Transverse colon (tissue), 4 donors: ENCODE results near the gene CD74. TPM values are rescaled to one million over a fixed set of nuclear protein-coding genes. Genes with fewer than 3 reads are reported as not detected.

Experiments
- DNase-seq: peaks from one replicate; pipeline ENCODE4 v3.0.0-alpha.2; 2019
- H3K27ac ChIP-seq, 4 donors: fragments of 200-600 bp; sonication (generic); 2 replicates each; pipeline ENCODE4 v1.5.1; 2016 to 2018; ENCODE audit warnings: inconsistent platforms in 4 of 4
- H3K27me3 ChIP-seq: fragments of 200-600 bp; sonication (generic); 2 replicates; pipeline ENCODE4 v1.5.1; 2017; ENCODE audit warnings: inconsistent platforms
- H3K36me3 ChIP-seq, 4 donors: fragments of 200-600 bp; sonication (generic); 2 replicates each; pipeline ENCODE4 v1.5.1; 2017 to 2019; ENCODE audit warnings: inconsistent platforms in 4 of 4
- H3K4me1 ChIP-seq, 4 donors: fragments of 200-600 bp; sonication (generic); 2 replicates each; pipeline ENCODE4 v1.5.1; 2017 to 2020; ENCODE audit warnings: inconsistent platforms in 4 of 4
- H3K4me3 ChIP-seq, 4 donors: fragments of 200-600 bp; sonication (generic); 1 replicate in 1 of 4; 2 replicates in 3 of 4; pipeline versions ENCODE4 v1.5.1 to v1.6.1; 2017 to 2019; ENCODE audit warnings: inconsistent platforms in 4 of 4
- H3K9me3 ChIP-seq, 2 donors: fragments of 200-600 bp; sonication (generic); 2 replicates each; pipeline ENCODE4 v1.5.1; 2017 to 2019; ENCODE audit warnings: inconsistent platforms in 2 of 2
- EP300 ChIP-seq: sonication (generic); formaldehyde crosslinking; IDR thresholded peaks from one replicate; pipeline ENCODE4 v1.6.1; 2017; ENCODE audit warnings: antibody characterized with exemption, low read depth
- POLR2A ChIP-seq: fragments of 450-650 bp; IDR thresholded peaks from one replicate; pipeline ENCODE4 v1.6.1; 2016; ENCODE audit warnings: antibody characterized with exemption, mild to moderate bottlenecking, moderate library complexity
- POLR2AphosphoS5 ChIP-seq, 3 donors: sonication (generic); formaldehyde crosslinking; IDR thresholded peaks; one replicate each; pipeline ENCODE4 v1.6.1; 2016; ENCODE audit warnings: antibody characterized with exemption in 3 of 3
- WGBS, 2 donors: methylation state at CpG; one replicate each; pipeline ENCODE4 v1.1.5; 2018; ENCODE audit warnings: low coverage in 1 of 2; 5-methylcytosine and 5-hydroxymethylcytosine counted together
- in situ Hi-C, 4 donors: fragments of 200-750 bp; cut with MboI; loops; one replicate each; pipeline versions ENCODE4 v1.15.0 to v1.15.1; 2017; ENCODE audit warnings: low sequenced_read_pairs in 3 of 4, low pct_ligation_motif_present in 1 of 4, low pct_unique_long_range_greater_than_20kb in 1 of 4
- intact Hi-C: fragments of 100-400 bp; cut with DNase I; formaldehyde crosslinking; loops from one replicate; pipeline ENCODE4 v1.15.1; 2023; ENCODE audit warnings: low total_unique reads
- total RNA-seq, 4 donors: library from RNA; depleted of rRNA; stranded (reverse); fragments of >200 nt; gene quantifications; one replicate each; pipeline ENCODE4 v1.1.0, GENCODE V29; 2016
- TF ChIP-seq, protein P1 (sequence below), 5 experiments: fragments of 200-600 bp in 3 of 5; fragments of 450-650 bp in 2 of 5; sonication (generic) in 3 of 5; IDR thresholded peaks; 1 replicate in 2 of 5; 2 replicates in 3 of 5; pipeline ENCODE4 v1.5.1; 2016 to 2017; ENCODE audit warnings: antibody characterized with exemption in 5 of 5, inconsistent platforms in 3 of 5, mild to moderate bottlenecking in 2 of 5, moderate library complexity in 1 of 5

CD74 gene
- total RNA-seq, 4 donors from 2014 or later: 54.3 to 451 (median 259) TPM

DNA sequence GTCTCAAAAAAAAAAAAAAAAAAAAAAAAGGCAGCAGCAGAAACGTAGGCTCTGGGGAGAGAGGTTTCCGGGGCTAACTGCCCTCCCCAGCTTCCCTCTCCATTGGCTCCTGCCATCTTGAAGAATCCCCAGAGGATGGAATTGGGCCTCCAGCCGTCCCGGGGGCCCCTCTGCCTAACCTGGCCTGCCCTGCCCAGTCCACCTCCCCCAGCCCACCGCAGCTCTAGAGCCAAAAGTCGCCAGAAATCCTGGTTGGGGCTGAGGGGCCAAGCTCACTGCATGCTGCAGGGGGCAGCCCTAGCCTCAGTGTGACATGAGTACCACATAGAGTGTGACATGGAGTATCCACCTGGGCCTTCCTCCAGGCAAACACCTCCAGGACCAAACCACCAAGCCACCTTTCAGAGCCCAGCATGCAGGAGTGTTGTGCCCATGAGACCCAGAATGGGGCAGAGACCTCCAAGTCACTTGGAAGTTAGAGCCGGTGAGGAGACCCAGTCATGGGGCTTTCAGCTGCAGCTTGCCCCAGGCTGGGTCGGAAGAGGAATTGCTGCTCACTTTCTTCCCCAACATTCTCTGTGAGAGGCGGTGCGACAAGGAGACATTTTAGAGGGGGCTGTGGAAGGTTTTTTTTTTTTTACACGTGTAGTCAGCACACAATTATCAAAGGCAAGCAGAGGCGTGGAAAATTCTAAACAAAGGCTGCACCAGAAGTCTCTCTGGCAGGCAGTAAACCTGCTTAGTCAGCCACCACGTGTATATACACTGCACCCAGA, 17.6 kb downstream of the CD74 start:
- H3K36me3 ChIP-seq: peaks cover 0 to 40% (median 15%) of the 10 kb centered on the region in 4 donors

GRCh38 chr5:150394131-150394530, 18.6 kb downstream of the CD74 start:
- H3K27me3 ChIP-seq: no peaks in the 10 kb centered on the region
- intact Hi-C loops: no loop called here
- TF ChIP-seq POLR2AphosphoS5 (IDR thresholded peaks at IDR 0.05) (no peak), EP300 (no peak), POLR2A (no peak)
- TF ChIP-seq, protein P1, sequence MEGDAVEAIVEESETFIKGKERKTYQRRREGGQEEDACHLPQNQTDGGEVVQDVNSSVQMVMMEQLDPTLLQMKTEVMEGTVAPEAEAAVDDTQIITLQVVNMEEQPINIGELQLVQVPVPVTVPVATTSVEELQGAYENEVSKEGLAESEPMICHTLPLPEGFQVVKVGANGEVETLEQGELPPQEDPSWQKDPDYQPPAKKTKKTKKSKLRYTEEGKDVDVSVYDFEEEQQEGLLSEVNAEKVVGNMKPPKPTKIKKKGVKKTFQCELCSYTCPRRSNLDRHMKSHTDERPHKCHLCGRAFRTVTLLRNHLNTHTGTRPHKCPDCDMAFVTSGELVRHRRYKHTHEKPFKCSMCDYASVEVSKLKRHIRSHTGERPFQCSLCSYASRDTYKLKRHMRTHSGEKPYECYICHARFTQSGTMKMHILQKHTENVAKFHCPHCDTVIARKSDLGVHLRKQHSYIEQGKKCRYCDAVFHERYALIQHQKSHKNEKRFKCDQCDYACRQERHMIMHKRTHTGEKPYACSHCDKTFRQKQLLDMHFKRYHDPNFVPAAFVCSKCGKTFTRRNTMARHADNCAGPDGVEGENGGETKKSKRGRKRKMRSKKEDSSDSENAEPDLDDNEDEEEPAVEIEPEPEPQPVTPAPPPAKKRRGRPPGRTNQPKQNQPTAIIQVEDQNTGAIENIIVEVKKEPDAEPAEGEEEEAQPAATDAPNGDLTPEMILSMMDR (IDR thresholded peaks at IDR 0.05): no peak
- no peaks in the 10 kb centered on the region for H3K4me1 ChIP-seq
- no peak overlapping the region for H3K27ac ChIP-seq
- H3K9me3 ChIP-seq: no peaks in the 10 kb centered on the region
- in situ Hi-C loops: no loop called here
- WGBS, 2 donors: 70% methylated on average over 3 of the region's 3 CpGs; no CpG with 5 or more reads in 1 of the 2 donors
- peaks cover 0 to 40% (median 15%) of the 10 kb centered on the region in 4 donors for H3K36me3 ChIP-seq
- no peak for DNase-seq
- H3K4me3 ChIP-seq: no peak overlapping the region

More for the DNA sequence above, 17.6 kb downstream of the CD74 start:
- Histone ChIP-seq H3K9me3 (no peaks in the 10 kb centered on the region), H3K27ac (no peak overlapping the region), H3K4me1 (no peaks in the 10 kb centered on the region), H3K4me3 (no peak overlapping the region), H3K27me3 (no peaks in the 10 kb centered on the region)
- in situ Hi-C loops (no loop called here), intact Hi-C loops (no loop called here)
- 59 to 72% methylated on average over 7 to 13 of the region's 13 CpGs for WGBS, 2 donors
- TF ChIP-seq EP300: no peak
- TF ChIP-seq, protein P1 (IDR thresholded peaks at IDR 0.05): no peak
- no peak for TF ChIP-seq POLR2A
- no peak for TF ChIP-seq POLR2AphosphoS5 (IDR thresholded peaks at IDR 0.05)
- no peak for DNase-seq

- H3K27me3 ChIP-seq: no peaks in the 10 kb centered on the region
- no peaks in the 10 kb centered on the region for H3K9me3 ChIP-seq
- H3K4me3 ChIP-seq: no peak overlapping the region
- DNase-seq: no peak
- 80 to 83% methylated on average over 1 to 3 of the region's 3 CpGs for WGBS, 2 donors
- no peaks in the 10 kb centered on the region for H3K4me1 ChIP-seq
- peaks cover 0 to 48% (median 15%) of the 10 kb centered on the region in 4 donors for H3K36me3 ChIP-seq
- no peak overlapping the region for H3K27ac ChIP-seq
- intact Hi-C loops: no loop called here
- in situ Hi-C loops: no loop called here
- no peak for TF ChIP-seq POLR2AphosphoS5 (IDR thresholded peaks at IDR 0.05)
- no peak for TF ChIP-seq POLR2A
- TF ChIP-seq EP300: no peak
- TF ChIP-seq, protein P1 (IDR thresholded peaks at IDR 0.05): no peak
Observed at GRCh38 chr5:150393096-150393645, 19.5 kb downstream of the CD74 start.

DNA sequence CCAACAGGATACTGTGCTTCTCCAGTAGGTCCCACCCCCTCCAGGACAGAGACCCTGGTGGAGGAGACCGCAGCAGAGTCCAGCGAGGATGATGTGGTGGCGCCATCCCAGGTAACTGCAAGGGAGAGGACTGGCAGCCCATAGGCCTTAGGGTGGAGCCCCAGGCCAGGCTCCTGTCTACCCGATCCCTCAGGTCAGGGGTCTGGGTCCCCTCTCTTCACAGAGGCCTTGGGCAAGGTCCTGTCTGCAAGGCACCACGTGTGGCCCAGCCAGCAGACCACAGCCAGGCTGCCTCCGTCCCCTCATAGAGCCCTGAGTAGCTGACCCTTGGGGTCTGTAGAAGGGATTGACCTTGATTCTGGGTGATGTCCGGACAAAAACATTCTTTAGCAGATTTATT, 20.0 kb downstream of the CD74 start:
- H3K27me3 ChIP-seq: no peaks in the 10 kb centered on the region
- 89% methylated on average over 5 of the region's 7 CpGs; no CpG with 5 or more reads in 1 of the 2 donors for WGBS, 2 donors
- no peaks in the 10 kb centered on the region for H3K4me1 ChIP-seq
- DNase-seq: no peak
- H3K4me3 ChIP-seq: no peak overlapping the region
- H3K9me3 ChIP-seq: no peaks in the 10 kb centered on the region
- H3K27ac ChIP-seq: no peak overlapping the region
- no peak for TF ChIP-seq EP300
- TF ChIP-seq, protein P1 (IDR thresholded peaks at IDR 0.05): no peak
- TF ChIP-seq POLR2AphosphoS5 (IDR thresholded peaks at IDR 0.05): no peak
- no peak for TF ChIP-seq POLR2A
- in situ Hi-C loops: no loop called here
- H3K36me3 ChIP-seq: peaks cover 0 to 50% (median 15%) of the 10 kb centered on the region in 4 donors
- intact Hi-C loops: no loop called here
